GM23338 (cell line): ENCODE measurements around the gene DNAJC12. TPM values are rescaled to one million over a fixed set of nuclear protein-coding genes. Genes with fewer than 3 reads are reported as not detected.

Experiments used
- ATAC-seq: fragments of 200-7000 bp; cut with Tn5 transposase; 3 replicates; pipeline ENCODE4 v1.9.1; 2020
- DNase-seq: peaks from one replicate; pipeline ENCODE4 v3.0.0-alpha.2; 2015; ENCODE audit warnings: low spot score
- H2AFZ ChIP-seq: fragments of 200-600 bp; sonication (generic); 2 replicates; pipeline ENCODE4 v1.8.0; 2016; ENCODE audit warnings: antibody characterized with exemption, mild to moderate bottlenecking, moderate library complexity
- H3F3A ChIP-seq: fragments of 200-600 bp; sonication (generic); replicated peaks from 2 replicates; pipeline ENCODE4 v1.8.0; 2017; ENCODE audit warnings: antibody characterized with exemption, mixed run types, low read depth
- H3K27ac ChIP-seq: fragments of 200-600 bp; sonication (generic); 2 replicates; pipeline ENCODE4 v1.6.1; 2016; ENCODE audit warnings: low read depth
- H3K27me3 ChIP-seq: fragments of 200-600 bp; sonication (generic); 2 replicates; pipeline ENCODE4 v1.8.0; 2016; ENCODE audit warnings: mild to moderate bottlenecking, mixed run types, moderate library complexity; ENCODE audit not compliant: insufficient read depth
- H3K36me3 ChIP-seq: fragments of 200-600 bp; sonication (generic); 2 replicates; pipeline ENCODE4 v1.8.0; 2016; ENCODE audit warnings: mild to moderate bottlenecking; ENCODE audit not compliant: insufficient read depth
- H3K4me1 ChIP-seq: fragments of 200-600 bp; sonication (generic); 2 replicates; pipeline ENCODE4 v1.8.0; 2016; ENCODE audit warnings: mild to moderate bottlenecking, moderate library complexity; ENCODE audit not compliant: insufficient read depth
- H3K4me2 ChIP-seq: fragments of 200-600 bp; sonication (generic); 2 replicates; pipeline ENCODE4 v1.7.1; 2017; ENCODE audit warnings: mixed run types
- H3K4me3 ChIP-seq: fragments of 200-600 bp; sonication (generic); 2 replicates; pipeline ENCODE4 v1.6.1; 2016; ENCODE audit warnings: mixed run types
- H3K79me2 ChIP-seq: fragments of 200-600 bp; sonication (generic); replicated peaks from 2 replicates; pipeline ENCODE4 v1.8.0; 2017; ENCODE audit warnings: mild to moderate bottlenecking; ENCODE audit not compliant: insufficient read depth
- H3K9me2 ChIP-seq: fragments of 200-600 bp; sonication (generic); 2 replicates; pipeline ENCODE4 v1.8.0; 2017; ENCODE audit not compliant: insufficient read depth
- H4K20me1 ChIP-seq: fragments of 200-600 bp; sonication (generic); replicated peaks from 2 replicates; pipeline ENCODE4 v1.8.0; 2017; ENCODE audit warnings: mild to moderate bottlenecking; ENCODE audit not compliant: insufficient read depth
- H3K27ac Mint-ChIP-seq: 2 replicates; pipeline ENCODE4 v1.8.0; 2020; ENCODE audit warnings: inconsistent platforms, mild to moderate bottlenecking, moderate library complexity, mixed read lengths
- H3K27me3 Mint-ChIP-seq: 3 replicates; pipeline ENCODE4 v1.8.0; 2022; ENCODE audit warnings: low read depth, mild to moderate bottlenecking, moderate library complexity, mixed read lengths, inconsistent platforms; ENCODE audit not compliant: insufficient read depth, poor library complexity
- H3K36me3 Mint-ChIP-seq: 3 replicates; pipeline ENCODE4 v1.8.0; 2021; ENCODE audit warnings: low read depth, mild to moderate bottlenecking, inconsistent platforms, moderate library complexity, mixed read lengths
- H3K4me1 Mint-ChIP-seq: 3 replicates; pipeline ENCODE4 v1.8.0; 2020; ENCODE audit warnings: mild to moderate bottlenecking, inconsistent platforms, mixed read lengths
- H3K4me3 Mint-ChIP-seq: 3 replicates; pipeline ENCODE4 v1.8.0; 2021; ENCODE audit warnings: moderate library complexity, mild to moderate bottlenecking, inconsistent platforms, mixed read lengths
- H3K9me3 Mint-ChIP-seq: 3 replicates; pipeline ENCODE4 v1.8.0; 2020; ENCODE audit warnings: moderate library complexity, mild to moderate bottlenecking, inconsistent platforms, mixed read lengths
- CREB1 ChIP-seq: fragments of 250-450 bp; sonication (Bioruptor Pico); IDR thresholded peaks from 2 replicates; pipeline ENCODE4 v1.5.0; 2020; ENCODE audit warnings: low read depth, mild to moderate bottlenecking, moderate library complexity
- CTCF ChIP-seq, 2 experiments: fragments of 200-600 bp in 1 of 2; sonication (generic) in 1 of 2; conservative IDR thresholded peaks; 2 replicates each; pipeline versions ENCODE4 v1.5.1 to v1.6.1; 2016 to 2017; ENCODE audit warnings: antibody characterized with exemption in 2 of 2, low read depth in 2 of 2, mild to moderate bottlenecking in 2 of 2, moderate library complexity in 1 of 2
- ETS1 ChIP-seq: IDR thresholded peaks from 2 replicates; pipeline ENCODE4 v1.6.1; 2016; ENCODE audit warnings: antibody characterized with exemption
- EZH2 ChIP-seq: fragments of 200-600 bp; sonication (generic); IDR thresholded peaks from one replicate; pipeline ENCODE4 v1.8.0; 2017; ENCODE audit warnings: antibody characterized with exemption, mild to moderate bottlenecking, low read depth; ENCODE audit not compliant: unreplicated experiment
- EZH2phosphoT487 ChIP-seq: fragments of 200-600 bp; sonication (generic); IDR thresholded peaks from one replicate; pipeline ENCODE4 v1.8.1; 2018; ENCODE audit warnings: antibody characterized with exemption; ENCODE audit not compliant: unreplicated experiment
- JUNB ChIP-seq: IDR thresholded peaks from one replicate; pipeline ENCODE4 v1.6.1; 2016; ENCODE audit warnings: antibody characterized with exemption; ENCODE audit not compliant: unreplicated experiment
- NANOG ChIP-seq: IDR thresholded peaks from 2 replicates; pipeline ENCODE4 v1.6.1; 2016; ENCODE audit warnings: antibody characterized with exemption, borderline replicate concordance
- POLR2AphosphoS5 ChIP-seq: IDR thresholded peaks from 2 replicates; pipeline ENCODE4 v1.6.1; 2016; ENCODE audit warnings: antibody characterized with exemption, low read depth
- REST ChIP-seq: IDR thresholded peaks from one replicate; pipeline ENCODE4 v1.6.1; 2018; ENCODE audit warnings: antibody characterized with exemption; ENCODE audit not compliant: unreplicated experiment
- STAT1 ChIP-seq: IDR thresholded peaks from one replicate; pipeline ENCODE4 v1.6.1; 2016; ENCODE audit warnings: antibody characterized with exemption; ENCODE audit not compliant: unreplicated experiment
- ZNF114 ChIP-seq: fragments of 250-450 bp; sonication (Bioruptor Pico); IDR thresholded peaks from 2 replicates; pipeline ENCODE4 v1.5.0; 2020; ENCODE audit warnings: mild to moderate bottlenecking, moderate library complexity
- ZNF331 ChIP-seq: fragments of 250-450 bp; sonication (Bioruptor Pico); IDR thresholded peaks from 2 replicates; pipeline ENCODE4 v1.5.0; 2020; ENCODE audit warnings: low read depth, mild to moderate bottlenecking, moderate library complexity
- ZNF462 ChIP-seq: fragments of 250-450 bp; sonication (Bioruptor Pico); IDR thresholded peaks from 2 replicates; pipeline ENCODE4 v1.5.0; 2020; ENCODE audit warnings: mild to moderate bottlenecking, moderate library complexity
- polyA plus RNA-seq: library from polyadenylated mRNA; unstranded; fragments of >200 nt; fragmentation: Nextera tagmentation; extraction: Ambion mirVana; gene quantifications from 2 replicates; pipeline ENCODE4 v1.2.1, GENCODE V29; 2016
- total RNA-seq: library from RNA; depleted of rRNA; stranded (reverse); fragments of >200 nt; shearing (Covaris generic); gene quantifications from 2 replicates; pipeline ENCODE4 v1.2.3, GENCODE V29; 2014

The DNAJC12 gene
- total and polyA plus RNA-seq, 2 experiments from 2014 or later, result 2.2 to 4.5 TPM

- H3K9me3 Mint-ChIP-seq, result no peaks in the 10 kb centered on the region
- H3K27me3 Mint-ChIP-seq, result peaks cover 2% of the 10 kb centered on the region
- ATAC-seq (no peak), DNase-seq (no peak)
- H3K79me2 ChIP-seq, result no peaks in the 10 kb centered on the region
- H3K4me3 ChIP-seq, result no peak overlapping the region
- H3K4me2 ChIP-seq, result no peak overlapping the region
- no peak overlapping the region for H3K4me3 Mint-ChIP-seq
- H3K27ac ChIP-seq, result no peak overlapping the region
- TF ChIP-seq NANOG (no peak), JUNB (no peak), POLR2AphosphoS5 (no peak), ZNF114 (CRISPR knock-in tag) (no peak), ZNF331 (CRISPR knock-in tag) (no peak), REST (no peak), CREB1 (CRISPR knock-in tag) (no peak), CTCF (conservative IDR thresholded peaks at IDR 0.05; ENCODE audit: low read depth in 2 of 2) (no peak), EZH2 (no peak), EZH2phosphoT487 (no peak), STAT1 (no peak), ETS1 (no peak), ZNF462 (no peak)
- H3K36me3 Mint-ChIP-seq, result peaks cover 7% of the 10 kb centered on the region; the same call in 2 of the 3 replicates
- no peak overlapping the region for H2AFZ ChIP-seq
- no peak overlapping the region for H3K27ac Mint-ChIP-seq
- H3K4me1 ChIP-seq, result peaks cover 18% of the 10 kb centered on the region
- H4K20me1 ChIP-seq, result no peaks in the 10 kb centered on the region
- H3K36me3 ChIP-seq, result no peaks in the 10 kb centered on the region
- no peaks in the 10 kb centered on the region for H3F3A ChIP-seq
- H3K27me3 ChIP-seq, result no peaks in the 10 kb centered on the region
- H3K9me2 ChIP-seq, result no peaks in the 10 kb centered on the region
- H3K4me1 Mint-ChIP-seq, result peaks cover 19% of the 10 kb centered on the region
Observed at GRCh38 chr10:67812007-67812406, 26.0 kb downstream of the DNAJC12 start.
